Right atrium auricular region (tissue), 2 donors: Measurements from ENCODE around the gene CALHM4. TPM values are rescaled to one million over a fixed set of nuclear protein-coding genes. Genes with fewer than 3 reads are reported as not detected.

Source experiments
- DNase-seq: peaks from one replicate; pipeline ENCODE4 v3.0.0-alpha.2; 2019; ENCODE audit warnings: low spot score
- H3K27ac ChIP-seq, 2 donors: fragments of 200-600 bp; sonication (generic); 1 replicate in 1 of 2; 2 replicates in 1 of 2; pipeline ENCODE4 v1.5.1; 2016 to 2019
- H3K27me3 ChIP-seq, 2 donors: fragments of 200-600 bp; sonication (generic); one replicate each; pipeline versions ENCODE4 v1.5.1 to v1.6.0; 2017 to 2019
- H3K36me3 ChIP-seq: fragments of 200-600 bp; sonication (generic); one replicate; pipeline ENCODE4 v1.5.1; 2016
- H3K4me1 ChIP-seq, 2 donors: fragments of 200-600 bp; sonication (generic); one replicate each; pipeline versions ENCODE4 v1.5.1 to v1.6.0; 2017 to 2019
- H3K4me3 ChIP-seq, 2 donors: fragments of 200-600 bp; sonication (generic); 1 replicate in 1 of 2; 2 replicates in 1 of 2; pipeline ENCODE4 v1.5.1; 2017 to 2019; ENCODE audit warnings: mild to moderate bottlenecking in 1 of 2, moderate library complexity in 1 of 2
- H3K9me3 ChIP-seq, 2 donors: fragments of 200-600 bp; sonication (generic); one replicate each; pipeline ENCODE4 v1.5.1; 2019
- total RNA-seq, 2 donors: library from RNA; depleted of rRNA; stranded (reverse); fragments of >200 nt; gene quantifications; one replicate each; pipeline ENCODE4 v1.1.0, GENCODE V29; 2016
- TF ChIP-seq, protein P1 (sequence below), 2 donors: fragments of 200-600 bp; sonication (generic); IDR thresholded peaks; one replicate each; pipeline ENCODE4 v1.5.1; 2019; ENCODE audit warnings: antibody characterized with exemption in 2 of 2

Gene CALHM4
- total RNA-seq, 2 donors from 2014 or later, result not detected

DNA sequence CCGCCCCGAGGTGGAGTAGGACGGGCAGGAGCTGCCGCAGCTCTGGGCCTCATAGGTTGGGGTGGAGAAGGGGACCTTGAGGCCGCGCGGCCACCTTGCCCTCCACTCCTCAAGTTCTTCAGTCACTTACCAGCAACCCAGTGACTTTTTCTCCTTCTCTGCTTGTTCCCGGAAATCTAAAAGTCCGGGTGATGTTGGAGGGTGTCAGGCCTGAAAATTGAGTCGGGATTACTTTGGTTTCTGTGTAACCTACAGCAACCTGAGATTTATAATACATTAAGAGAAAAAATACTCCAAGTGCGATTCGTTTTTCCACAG lies 18.1 kb downstream of the CALHM4 start:
- no peak for DNase-seq
- H3K4me1 ChIP-seq, result peaks cover 0 to 33% of the 10 kb centered on the region in 2 donors
- TF ChIP-seq, protein P1, sequence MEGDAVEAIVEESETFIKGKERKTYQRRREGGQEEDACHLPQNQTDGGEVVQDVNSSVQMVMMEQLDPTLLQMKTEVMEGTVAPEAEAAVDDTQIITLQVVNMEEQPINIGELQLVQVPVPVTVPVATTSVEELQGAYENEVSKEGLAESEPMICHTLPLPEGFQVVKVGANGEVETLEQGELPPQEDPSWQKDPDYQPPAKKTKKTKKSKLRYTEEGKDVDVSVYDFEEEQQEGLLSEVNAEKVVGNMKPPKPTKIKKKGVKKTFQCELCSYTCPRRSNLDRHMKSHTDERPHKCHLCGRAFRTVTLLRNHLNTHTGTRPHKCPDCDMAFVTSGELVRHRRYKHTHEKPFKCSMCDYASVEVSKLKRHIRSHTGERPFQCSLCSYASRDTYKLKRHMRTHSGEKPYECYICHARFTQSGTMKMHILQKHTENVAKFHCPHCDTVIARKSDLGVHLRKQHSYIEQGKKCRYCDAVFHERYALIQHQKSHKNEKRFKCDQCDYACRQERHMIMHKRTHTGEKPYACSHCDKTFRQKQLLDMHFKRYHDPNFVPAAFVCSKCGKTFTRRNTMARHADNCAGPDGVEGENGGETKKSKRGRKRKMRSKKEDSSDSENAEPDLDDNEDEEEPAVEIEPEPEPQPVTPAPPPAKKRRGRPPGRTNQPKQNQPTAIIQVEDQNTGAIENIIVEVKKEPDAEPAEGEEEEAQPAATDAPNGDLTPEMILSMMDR (IDR thresholded peaks at IDR 0.05), result no peak
- H3K36me3 ChIP-seq, result peaks cover 6% of the 10 kb centered on the region
- peak overlapping the region; percentile 91 to 94 for H3K27ac ChIP-seq
- H3K4me3 ChIP-seq, result peak overlapping the region; percentile 78 to 96
- no peaks in the 10 kb centered on the region for H3K27me3 ChIP-seq
- no peaks in the 10 kb centered on the region for H3K9me3 ChIP-seq

DNA sequence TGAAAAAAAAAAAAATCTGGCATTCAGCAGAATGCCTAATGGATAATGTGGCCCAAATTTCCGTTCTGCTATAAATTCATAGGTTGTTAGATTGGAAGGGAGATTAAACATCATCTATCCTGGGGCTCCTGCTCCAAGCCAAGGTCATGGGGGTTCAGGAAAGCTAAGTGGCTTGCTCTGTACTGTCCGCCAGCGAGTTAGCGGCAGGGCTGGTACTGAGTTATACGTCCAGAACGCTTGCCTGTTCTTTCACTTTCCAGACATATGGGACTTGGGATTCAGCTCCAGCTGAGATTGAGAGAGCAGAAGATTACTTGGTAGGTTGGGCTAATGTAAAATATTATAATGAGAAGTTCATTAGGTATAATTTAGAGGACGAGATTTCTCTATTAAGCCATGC lies 18.6 kb downstream of the CALHM4 start:
- no peaks in the 10 kb centered on the region for H3K27me3 ChIP-seq
- DNase-seq, result no peak
- H3K27ac ChIP-seq, result peak overlapping the region; percentile 91 to 94
- H3K4me3 ChIP-seq, result peak overlapping the region; percentile 78 to 96
- H3K4me1 ChIP-seq, result peaks cover 0 to 33% of the 10 kb centered on the region in 2 donors
- TF ChIP-seq, protein P1 (IDR thresholded peaks at IDR 0.05), result no peak
- H3K36me3 ChIP-seq, result peaks cover 10% of the 10 kb centered on the region
- no peaks in the 10 kb centered on the region for H3K9me3 ChIP-seq

DNA sequence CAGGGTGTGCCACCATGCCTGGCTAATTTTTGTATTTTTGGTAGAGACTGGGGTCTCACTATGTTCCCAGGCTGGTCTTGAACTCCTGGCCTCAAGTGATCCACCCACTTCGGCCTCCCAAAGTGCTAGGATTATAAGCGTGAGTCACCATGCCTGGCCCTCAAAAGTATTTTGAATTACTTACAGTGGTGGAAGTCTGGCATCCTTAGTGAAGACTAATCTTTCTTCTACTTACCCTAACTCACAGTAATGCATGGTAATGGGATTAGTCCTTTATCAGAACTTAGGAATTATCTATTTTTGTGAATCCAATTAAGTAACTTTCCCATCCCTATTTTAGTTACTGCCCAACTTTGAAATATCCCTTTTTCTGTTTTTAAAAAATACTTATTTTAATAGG lies 21.7 kb downstream of the CALHM4 start:
- Histone ChIP-seq H3K4me3 (no peak overlapping the region), H3K4me1 (peaks cover 0 to 34% of the 10 kb centered on the region in 2 donors), H3K27ac (no peak overlapping the region), H3K36me3 (peaks cover 15% of the 10 kb centered on the region), H3K9me3 (no peaks in the 10 kb centered on the region), H3K27me3 (no peaks in the 10 kb centered on the region)
- TF ChIP-seq, protein P1 (IDR thresholded peaks at IDR 0.05), result no peak
- DNase-seq, result no peak

DNA sequence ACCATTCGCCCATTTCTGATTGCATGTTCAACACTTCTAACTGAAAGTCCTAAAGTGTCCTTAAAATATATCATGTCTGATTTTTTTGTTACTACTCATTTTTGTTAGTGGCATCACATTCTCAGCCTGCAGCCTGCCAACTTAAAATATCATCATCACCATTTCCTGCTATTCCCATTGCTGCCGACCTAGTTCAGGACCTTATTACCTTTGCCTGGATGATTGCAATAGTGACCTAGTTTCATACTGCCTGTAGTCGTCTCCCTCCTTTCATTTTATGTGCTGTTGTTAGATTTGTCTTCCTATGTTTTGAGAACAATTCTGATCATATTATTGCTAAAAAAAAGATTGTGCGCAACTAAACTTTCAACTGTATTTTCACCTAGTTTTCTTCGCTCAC lies 23.9 kb downstream of the CALHM4 start:
- Histone ChIP-seq H3K27ac (no peak overlapping the region), H3K4me1 (peaks cover 0 to 28% of the 10 kb centered on the region in 2 donors), H3K27me3 (no peaks in the 10 kb centered on the region), H3K36me3 (peaks cover 19% of the 10 kb centered on the region), H3K9me3 (no peaks in the 10 kb centered on the region), H3K4me3 (no peak overlapping the region)
- TF ChIP-seq, protein P1 (IDR thresholded peaks at IDR 0.05), result no peak
- DNase-seq, result no peak

DNA sequence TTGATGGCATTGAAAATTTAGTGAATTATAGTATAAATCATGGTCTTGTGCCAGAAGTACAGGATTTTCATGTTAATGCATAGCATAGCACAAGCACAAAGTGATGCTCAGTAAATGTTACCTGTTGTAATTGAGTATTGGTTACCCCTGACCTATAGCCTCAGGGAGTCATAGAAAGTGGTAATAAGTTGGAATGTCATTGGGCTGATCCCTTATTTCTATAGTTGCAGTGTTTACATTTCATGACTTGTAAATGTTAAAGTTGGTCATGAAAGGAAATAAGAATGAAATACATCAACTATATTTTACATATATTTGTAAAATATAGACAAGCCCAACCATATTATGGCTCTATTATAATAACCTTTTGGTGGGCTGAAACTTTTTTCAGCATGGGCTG lies 24.8 kb downstream of the CALHM4 start:
- H3K27ac ChIP-seq, result no peak overlapping the region
- no peaks in the 10 kb centered on the region for H3K9me3 ChIP-seq
- no peaks in the 10 kb centered on the region for H3K27me3 ChIP-seq
- DNase-seq, result no peak
- H3K4me3 ChIP-seq, result no peak overlapping the region
- peaks cover 0 to 20% of the 10 kb centered on the region in 2 donors for H3K4me1 ChIP-seq
- TF ChIP-seq, protein P1 (IDR thresholded peaks at IDR 0.05), result no peak
- peaks cover 19% of the 10 kb centered on the region for H3K36me3 ChIP-seq

DNA sequence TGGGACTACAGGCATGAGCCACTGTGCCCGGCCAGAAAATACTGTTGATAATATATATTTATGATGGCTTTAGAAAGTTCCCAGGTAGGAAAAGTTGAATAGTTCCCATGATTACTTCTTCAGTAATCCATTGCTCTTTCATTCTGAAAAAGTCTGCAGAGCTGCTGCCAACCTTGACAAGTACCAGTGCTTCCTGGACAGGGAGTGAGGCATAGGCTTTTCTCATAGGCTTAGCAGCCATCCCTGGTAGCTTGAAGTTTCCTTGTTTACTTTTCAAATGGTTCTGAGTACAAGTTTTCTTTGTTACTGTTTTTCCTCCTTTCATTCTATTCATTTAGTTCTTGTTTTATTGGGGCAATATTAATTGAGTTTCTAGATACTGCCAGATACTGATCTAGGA lies 25.6 kb downstream of the CALHM4 start:
- DNase-seq, result no peak
- TF ChIP-seq, protein P1 (IDR thresholded peaks at IDR 0.05), result no peak
- H3K4me1 ChIP-seq, result peaks cover 0 to 12% of the 10 kb centered on the region in 2 donors
- H3K27me3 ChIP-seq, result no peaks in the 10 kb centered on the region
- H3K36me3 ChIP-seq, result peaks cover 24% of the 10 kb centered on the region
- H3K9me3 ChIP-seq, result no peaks in the 10 kb centered on the region
- no peak overlapping the region for H3K27ac ChIP-seq
- no peak overlapping the region for H3K4me3 ChIP-seq
